ENCODE results near the gene ZNF695.
"Not testable (repeated sequence)": the region's sequence is repeated elsewhere in the genome, so short reads cannot be mapped to it uniquely, and the experiment has no call there.

The ZNF695 gene

GRCh38 chr1:247007511-247008405, at the start of gene ZNF695:
Gene ZNF695, minus strand, starts transcription at chr1:247008057. Its CDS starts 149 bp downstream, at chr1:247007908.
- peak; percentile 99 for DNase-seq

DNA sequence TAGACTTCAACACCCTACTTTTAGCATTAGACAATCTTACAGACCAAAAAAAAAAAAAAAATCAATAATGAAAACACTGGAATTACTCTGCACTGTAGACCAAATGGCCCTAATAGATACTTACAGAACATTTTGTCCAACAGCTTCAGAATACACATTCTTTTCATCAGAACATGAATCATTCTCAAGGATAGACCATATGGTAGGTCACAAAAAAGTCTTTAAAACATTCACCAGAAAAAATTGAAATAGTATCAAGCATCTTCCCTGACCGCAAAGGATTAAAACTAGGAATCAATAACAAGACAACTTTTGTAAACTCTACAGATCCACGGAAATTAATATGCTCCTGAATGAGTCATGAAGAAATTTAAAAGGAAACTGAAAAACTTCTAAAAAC, 48.2 kb upstream of the ZNF695 start:
- no peak for DNase-seq

DNA sequence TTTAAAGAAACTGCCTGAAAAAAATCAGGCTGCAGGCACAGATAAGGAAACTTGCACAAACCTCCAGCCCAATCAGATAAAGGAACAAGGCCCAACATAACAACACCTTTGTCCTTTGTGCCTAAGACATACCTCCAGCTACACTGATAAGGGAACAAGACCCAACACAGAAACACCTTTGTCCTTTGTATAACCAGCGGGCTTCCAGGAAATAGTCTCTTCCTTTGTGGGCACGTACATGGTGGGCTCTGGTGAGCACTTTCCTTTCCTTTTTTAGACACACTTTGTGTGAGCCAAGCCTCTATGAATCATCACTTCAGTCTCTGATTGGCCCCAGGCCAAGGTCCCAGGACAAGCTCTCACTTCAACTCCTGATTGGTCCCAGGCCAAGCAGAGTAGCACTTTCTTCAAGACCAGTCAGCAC, 47.1 kb upstream of the ZNF695 start:
- peak; percentile 18 for DNase-seq

- DNase-seq = no peak
These were observed 39.8 kb upstream of the ZNF695 start for GRCh38 chr1:247047702-247048101.

DNA sequence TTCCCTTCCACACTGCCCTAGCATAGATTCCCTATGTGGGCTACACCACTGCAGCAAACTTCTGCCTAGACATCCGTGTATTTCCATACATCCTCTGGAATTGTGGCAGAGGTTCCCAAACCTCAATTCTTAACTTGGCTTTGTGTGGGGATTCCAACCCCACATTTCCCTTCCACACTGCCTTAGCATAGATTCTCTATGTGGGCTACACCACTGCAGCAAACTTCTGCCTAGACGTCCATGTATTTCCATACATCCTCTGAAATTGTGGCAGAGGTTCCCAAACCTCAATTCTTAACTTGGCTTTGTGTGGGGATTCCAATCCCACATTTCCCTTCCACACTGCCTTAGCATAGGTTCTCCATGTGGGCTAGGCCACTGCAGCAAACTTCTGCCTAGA, 39.4 kb upstream of the ZNF695 start:
- DNase-seq = no peak

DNA sequence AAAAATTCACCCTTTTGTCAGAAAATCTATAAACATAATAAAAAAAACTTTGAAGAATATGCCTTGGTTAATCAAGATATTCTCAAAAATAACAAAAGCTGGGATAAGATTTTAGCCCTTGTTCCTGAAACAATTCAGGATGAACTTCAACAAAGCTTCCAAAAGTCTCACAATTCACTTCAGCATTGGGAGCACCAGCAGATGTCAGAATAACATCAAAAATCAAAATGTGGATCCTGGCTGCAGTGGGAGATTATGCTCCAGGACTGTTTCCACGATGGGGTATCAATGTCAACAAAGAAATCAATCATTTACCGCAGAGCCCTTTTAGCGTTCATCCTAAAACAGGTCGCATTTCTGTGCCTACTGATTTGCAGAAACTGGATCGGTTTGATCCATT, 35.5 kb upstream of the ZNF695 start:
- no peak for DNase-seq

GRCh38 chr1:247037511-247038320, 29.9 kb upstream of the ZNF695 start:
- DNase-seq = no peak

DNA sequence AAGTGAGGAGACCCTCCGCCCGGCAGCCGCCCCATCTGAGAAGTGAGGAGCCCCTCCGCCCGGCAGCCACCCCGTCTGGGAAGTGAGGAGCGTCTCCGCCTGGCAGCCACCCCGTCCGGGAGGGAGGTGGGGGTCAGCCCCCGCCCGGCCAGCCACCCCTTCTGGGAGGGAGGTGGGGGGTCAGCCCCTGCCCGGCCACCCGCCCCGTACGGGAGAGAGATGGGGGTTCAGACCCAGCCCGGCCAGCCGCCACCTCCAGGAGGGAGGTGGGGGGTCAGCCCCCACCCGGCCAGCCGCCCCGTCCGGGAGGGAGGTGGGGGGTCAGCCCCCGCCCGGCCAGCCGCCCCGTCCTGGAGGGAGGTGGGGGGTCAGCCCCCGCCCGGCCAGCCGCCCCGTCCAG, 24.4 kb upstream of the ZNF695 start:
- not testable (repeated sequence) for DNase-seq

- DNase-seq = not testable (repeated sequence)
These were observed 16.8 kb upstream of the ZNF695 start for GRCh38 chr1:247024658-247025057.

DNA sequence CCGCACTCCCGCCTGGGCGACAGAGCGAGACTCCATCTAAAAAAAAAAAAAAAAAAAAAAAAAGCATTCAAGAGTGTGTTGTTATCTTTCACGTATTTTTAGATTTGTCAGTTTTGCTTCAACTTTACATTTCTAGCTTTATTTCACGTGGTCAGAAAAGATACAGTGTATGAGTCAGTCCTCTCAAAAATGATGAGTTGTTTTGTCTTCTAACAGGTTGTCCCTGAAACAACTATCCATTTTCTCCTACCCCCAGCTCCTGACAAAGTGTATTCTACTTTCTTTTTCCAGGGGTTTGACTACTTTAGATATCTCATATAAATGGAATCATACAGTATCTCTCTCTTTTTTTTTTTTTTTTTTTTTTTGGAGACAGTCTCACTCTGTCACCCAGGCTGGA, 5.5 kb upstream of the ZNF695 start:
- DNase-seq = no peak

DNA sequence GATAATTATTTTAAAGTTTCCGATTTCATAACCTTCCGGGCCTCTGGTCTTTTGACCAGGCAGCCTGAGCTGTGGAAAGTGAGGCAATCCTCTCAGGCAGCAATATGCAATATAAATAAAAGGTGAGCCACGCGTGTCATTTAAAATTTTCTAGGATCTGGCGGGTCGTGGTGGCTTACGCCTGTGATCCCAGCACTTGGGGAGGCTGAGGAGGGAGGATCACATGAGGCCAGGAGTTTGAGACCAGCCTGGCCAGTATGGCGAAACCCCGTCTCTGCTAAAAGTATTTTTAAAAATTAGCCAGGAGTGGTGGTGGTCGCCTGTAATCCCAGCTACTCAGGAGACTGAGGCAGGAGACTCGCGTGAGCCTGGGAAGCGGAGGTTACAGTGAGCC, 546 bp upstream of the ZNF695 start:
- peak; percentile 45 for DNase-seq

DNA sequence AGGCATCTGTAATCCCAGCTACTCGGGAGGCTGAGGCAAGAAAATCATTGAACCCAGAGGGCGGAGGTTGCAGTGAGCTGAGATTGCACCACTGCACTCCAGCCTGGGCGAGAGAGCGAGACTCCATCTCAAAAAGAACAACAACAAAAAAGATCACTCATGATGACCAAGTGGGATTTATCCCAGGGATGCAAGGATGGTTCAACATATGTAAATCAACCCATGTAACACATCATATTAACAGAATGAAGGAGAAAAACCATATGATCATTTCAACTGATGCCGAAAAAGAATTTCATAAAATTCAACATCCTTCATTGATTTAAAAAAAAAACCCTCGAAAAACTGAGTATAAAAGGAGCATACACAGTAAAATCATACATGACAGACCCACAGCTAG, 3.8 kb downstream of the ZNF695 start:
- not testable (repeated sequence) for DNase-seq

DNA sequence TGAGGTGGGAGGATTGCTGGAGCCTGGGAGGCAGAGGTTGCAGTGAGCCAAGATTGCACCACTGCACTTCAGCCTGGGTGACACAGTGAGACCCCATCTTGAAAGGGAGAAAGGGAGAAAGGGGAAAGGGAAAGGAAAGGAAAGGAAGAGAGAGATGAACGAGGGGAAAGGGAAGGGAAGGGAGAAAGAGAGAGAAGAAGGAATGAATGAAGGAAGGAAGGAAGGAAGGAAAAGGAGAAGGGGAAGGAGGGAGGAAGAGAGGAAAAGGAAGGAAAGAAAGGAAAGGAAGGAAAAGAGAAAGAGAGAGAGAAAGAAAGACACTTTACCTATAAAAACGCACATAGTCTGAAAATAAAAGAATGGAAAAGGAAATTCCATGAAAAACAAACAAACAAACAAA, 18.0 kb downstream of the ZNF695 start:
- DNase-seq = no peak

DNA sequence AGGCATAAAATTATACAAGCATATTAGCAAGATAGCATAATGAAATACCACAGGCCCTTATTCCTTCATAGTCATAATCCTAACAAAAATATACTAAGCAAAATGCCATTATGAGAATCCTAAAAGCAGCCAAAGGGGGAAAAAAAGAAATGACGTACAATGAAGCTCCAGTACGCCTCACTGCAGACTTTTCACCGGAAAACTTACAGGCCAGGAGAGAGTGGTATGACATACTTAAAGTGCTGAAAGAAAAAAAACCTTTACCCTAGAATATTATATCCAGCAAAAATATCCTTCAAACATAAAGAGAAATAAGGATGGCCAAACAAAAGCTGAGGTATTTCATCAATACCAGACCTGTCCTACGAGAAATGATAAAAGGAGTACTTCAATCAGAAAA, 19.5 kb downstream of the ZNF695 start:
- no peak for DNase-seq

DNA sequence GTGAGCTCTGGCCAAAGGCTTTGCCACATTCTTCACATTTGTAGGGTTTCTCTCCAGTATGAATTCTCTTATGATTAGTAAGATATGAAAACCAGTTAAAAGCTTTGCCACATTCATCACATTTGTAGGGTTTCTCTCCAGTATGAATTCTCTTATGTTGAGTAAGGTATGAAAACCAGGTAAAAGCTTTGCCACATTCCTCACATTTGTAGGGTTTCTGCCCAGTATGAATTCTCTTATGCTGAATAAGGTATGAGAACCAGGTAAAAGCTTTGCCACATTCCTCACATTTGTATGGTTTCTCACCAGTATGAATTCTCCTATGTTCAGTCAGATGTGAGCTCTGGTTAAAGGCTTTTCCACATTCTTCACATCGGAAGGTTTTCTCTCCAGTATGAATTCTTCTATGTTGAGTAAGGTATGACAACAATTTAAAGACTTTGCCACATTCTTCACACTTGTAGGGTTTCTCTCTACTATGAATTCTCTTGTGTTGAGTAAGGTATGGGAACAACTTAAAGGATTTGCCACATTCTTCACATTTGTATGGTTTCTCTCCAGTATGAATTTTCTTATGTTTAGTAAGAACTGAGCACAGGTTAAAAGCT, 20.7 kb downstream of the ZNF695 start:
- DNase-seq = peak; percentile 22

DNA sequence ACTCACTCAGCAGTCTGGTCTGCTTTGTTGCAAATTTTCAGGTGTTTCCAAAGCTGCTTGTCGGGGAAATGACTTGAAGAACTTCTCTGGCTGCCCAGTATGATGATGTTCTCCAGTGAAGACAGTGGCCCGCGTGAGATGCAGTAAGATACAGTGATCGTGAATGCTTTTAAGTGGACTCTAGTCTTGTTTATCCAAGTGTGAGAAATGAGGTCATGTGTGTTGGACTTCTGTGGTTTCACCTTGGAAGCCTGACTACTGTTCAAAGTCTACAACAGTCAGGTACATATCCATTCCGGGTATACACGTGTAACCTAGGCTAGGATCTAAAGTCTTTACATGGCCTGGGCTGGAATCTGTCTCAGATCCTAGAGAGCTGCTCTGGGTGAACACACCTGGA, 29.1 kb downstream of the ZNF695 start:
- DNase-seq = no peak

- DNase-seq = no peak
These were observed 29.6 kb downstream of the ZNF695 start for GRCh38 chr1:246978281-246978680.

GRCh38 chr1:246971969-246972368, 35.9 kb downstream of the ZNF695 start:
- DNase-seq = no peak

GRCh38 chr1:246971090-246971721, 36.7 kb downstream of the ZNF695 start:
- DNase-seq = peak; percentile 59

DNA sequence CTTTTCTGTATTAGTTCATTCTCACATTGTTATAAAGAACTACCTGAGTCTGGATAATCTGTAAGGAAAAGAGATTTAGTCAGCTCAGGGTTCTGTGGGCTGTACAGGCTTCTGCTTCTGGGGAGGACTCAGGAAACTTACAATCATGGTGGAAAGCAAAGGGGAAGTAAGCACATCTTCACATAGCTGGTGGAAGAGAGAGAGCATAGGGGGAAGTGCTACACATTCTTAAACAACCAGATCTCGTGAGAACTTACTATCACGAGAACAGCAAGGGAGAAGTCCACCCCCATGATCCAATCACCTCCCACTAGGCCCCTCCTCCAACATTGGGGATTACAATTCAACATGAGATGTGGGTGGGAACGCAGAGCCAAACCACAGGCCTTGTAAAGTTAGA, 38.2 kb downstream of the ZNF695 start:
- no peak for DNase-seq

DNA sequence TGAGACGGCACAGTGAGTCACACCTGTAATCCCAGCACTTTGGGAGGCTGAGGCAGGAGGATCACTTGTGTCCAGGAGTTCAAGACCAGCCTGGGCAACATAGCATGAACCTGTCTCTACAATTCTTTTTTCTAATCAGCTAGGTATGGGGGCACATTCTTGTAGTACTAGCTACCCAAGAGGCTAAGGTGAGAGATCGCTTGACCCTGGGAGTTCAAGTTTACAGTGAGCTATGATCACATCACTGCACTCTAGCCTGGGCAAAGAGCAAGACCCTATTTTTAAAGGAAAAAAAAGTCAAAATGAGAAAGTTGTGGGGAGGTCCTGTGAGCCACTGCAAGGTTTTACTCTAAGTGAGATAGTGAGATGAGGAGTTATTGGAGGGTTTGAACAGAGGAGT, 41.4 kb downstream of the ZNF695 start:
- DNase-seq = no peak

GRCh38 chr1:246959944-246960693, 47.7 kb downstream of the ZNF695 start:
- DNase-seq = no peak
